Activated CD4-positive, alpha-beta T cell treated with anti-CD3 and anti-CD28 coated beads, Interleukin-2, amount 50 U/mL, for 16 hours (primary cell): ENCODE data around the gene MN1.

ENCODE experiments used
- DNase-seq: peaks from one replicate; pipeline ENCODE4 v3.0.0-alpha.2; 2020

The MN1 gene

GRCh38 chr22:27706489-27706888 is 95.1 kb downstream of the MN1 start:
- DNase-seq: no peak

- no peak for DNase-seq
Observed at GRCh38 chr22:27705408-27706080, 96.0 kb downstream of the MN1 start.

- DNase-seq: no peak
Observed at GRCh38 chr22:27704581-27704980, 97.0 kb downstream of the MN1 start.

GRCh38 chr22:27699383-27700019 is 102.1 kb downstream of the MN1 start:
- DNase-seq: no peak

- DNase-seq: no peak
Observed at GRCh38 chr22:27698813-27699212, 102.7 kb downstream of the MN1 start.
